SK-MEL-5 (cell line): ENCODE measurements around the gene IRF9. TPM values are rescaled to one million over a fixed set of nuclear protein-coding genes. Genes with fewer than 3 reads are reported as not detected.

Experiments used
- DNase-seq: peaks from one replicate; pipeline ENCODE4 v3.0.0-alpha.2; 2016; ENCODE audit warnings: low read depth, low spot score
- in situ Hi-C: cut with HindIII; loops from 2 replicates; pipeline ENCODE4 v1.10.0; 2016; ENCODE audit warnings: low sequenced_read_pairs, high pct_unique_total_duplicates, low pct_unique_long_range_greater_than_20kb
- total RNA-seq: library from RNA; depleted of rRNA; stranded (reverse); fragments of >200 nt; shearing (Covaris generic); gene quantifications from 2 replicates; pipeline ENCODE4 v1.2.3, GENCODE V29; 2014

IRF9 gene
- total RNA-seq, 1 experiment from 2014 or later: 24.2 TPM

- in situ Hi-C loops: no loop called here
- no peak for DNase-seq
Observed at GRCh38 chr14:24183014-24183481, 22.0 kb downstream of the IRF9 start.

GRCh38 chr14:24184104-24184970, 23.3 kb downstream of the IRF9 start:
- in situ Hi-C loops: no loop called here
- DNase-seq: no peak

GRCh38 chr14:24185026-24185425, 24.0 kb downstream of the IRF9 start:
- in situ Hi-C loops: no loop called here
- no peak for DNase-seq

GRCh38 chr14:24185741-24186140, 24.7 kb downstream of the IRF9 start:
- in situ Hi-C loops: no loop called here
- no peak for DNase-seq

- no peak for DNase-seq
Observed at GRCh38 chr14:24186831-24187538, 25.9 kb downstream of the IRF9 start.

GRCh38 chr14:24187539-24187915, 26.5 kb downstream of the IRF9 start:
- in situ Hi-C loops: no loop called here
- DNase-seq: no peak

More at GRCh38 chr14:24186831-24187538, 25.9 kb downstream of the IRF9 start:
- in situ Hi-C loops: no loop called here

GRCh38 chr14:24188251-24189058, 27.4 kb downstream of the IRF9 start, which contains the start of gene IPO4:
Gene IPO4 (minus strand): TSS chr14:24188816. CDS start chr14:24188787, 29 bp downstream.
- DNase-seq: peak; percentile 96
- in situ Hi-C loops: no loop called here

- in situ Hi-C loops: no loop called here
Observed at GRCh38 chr14:24189059-24189375, 28.0 kb downstream of the IRF9 start.

GRCh38 chr14:24189460-24189859, 28.4 kb downstream of the IRF9 start:
- in situ Hi-C loops: no loop called here
- no peak for DNase-seq

More at GRCh38 chr14:24189059-24189375, 28.0 kb downstream of the IRF9 start:
- no peak for DNase-seq

GRCh38 chr14:24190416-24190815, 29.4 kb downstream of the IRF9 start:
- DNase-seq: no peak
- in situ Hi-C loops: no loop called here

GRCh38 chr14:24192933-24193332, 31.9 kb downstream of the IRF9 start:
- in situ Hi-C loops: no loop called here
- no peak for DNase-seq

GRCh38 chr14:24194186-24194872, 33.3 kb downstream of the IRF9 start:
- DNase-seq: no peak
- in situ Hi-C loops: no loop called here

- DNase-seq: no peak
- in situ Hi-C loops: no loop called here
Observed at GRCh38 chr14:24194873-24195185, 33.8 kb downstream of the IRF9 start.

GRCh38 chr14:24195186-24196070, 34.4 kb downstream of the IRF9 start, which contains the start of gene TM9SF1:
Gene TM9SF1 (minus strand): TSS chr14:24195441. CDS start chr14:24195019, 422 bp downstream.
- peak; percentile 77 for DNase-seq
- in situ Hi-C loops: no loop called here

- in situ Hi-C loops: no loop called here
- no peak for DNase-seq
Observed at GRCh38 chr14:24196071-24197055, 35.3 kb downstream of the IRF9 start.

GRCh38 chr14:24197056-24197450, 36.0 kb downstream of the IRF9 start:
- DNase-seq: no peak
- in situ Hi-C loops: no loop called here
